ENCODE results near the gene UROD. TPM values are rescaled to one million over a fixed set of nuclear protein-coding genes. Genes with fewer than 3 reads are reported as not detected.
"Not testable (repeated sequence)": the region's sequence is repeated elsewhere in the genome, so short reads cannot be mapped to it uniquely, and the experiment has no call there.

Gene UROD
- total RNA-seq, 1 donor: 21.7 TPM

- no peak overlapping the region for H3K4me3 ChIP-seq (ENCODE audit: low read length)
- H3K9me3 ChIP-seq (ENCODE audit: low read depth, low read length): no peaks in the 10 kb centered on the region
- H3K4me1 ChIP-seq (ENCODE audit: insufficient read depth, low read length): no peaks in the 10 kb centered on the region
- H3K27me3 ChIP-seq (ENCODE audit: insufficient read depth, low read length): no peaks in the 10 kb centered on the region
Measured at GRCh38 chr1:45044916-45045315, 32.9 kb downstream of the UROD start.

DNA sequence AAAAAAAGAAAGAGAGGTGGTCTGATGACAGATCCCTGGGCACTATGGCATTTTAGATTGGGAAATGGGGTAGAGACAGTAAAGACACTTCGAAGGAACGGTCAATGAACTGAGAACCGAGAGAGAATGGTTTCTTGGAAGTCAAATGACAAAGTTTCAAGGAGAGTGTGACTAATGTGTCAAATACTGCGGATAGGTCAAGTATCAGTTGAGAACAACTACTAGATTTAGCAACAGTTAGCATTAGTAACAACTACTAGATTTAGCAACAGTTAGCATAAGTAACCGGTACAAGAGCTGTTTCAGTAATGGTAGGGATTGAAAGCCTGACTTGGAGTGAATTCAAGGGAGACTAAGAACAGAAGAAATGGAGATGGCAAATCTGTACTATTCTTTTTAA, 35.0 kb downstream of the UROD start:
- Histone ChIP-seq H3K4me3 (ENCODE audit: low read length) (no peak overlapping the region), H3K9me3 (ENCODE audit: low read depth, low read length) (no peaks in the 10 kb centered on the region), H3K4me1 (ENCODE audit: insufficient read depth, low read length) (peaks cover 6% of the 10 kb centered on the region), H3K27me3 (ENCODE audit: insufficient read depth, low read length) (no peaks in the 10 kb centered on the region)

GRCh38 chr1:45051005-45051772, 39.1 kb downstream of the UROD start:
- no peak overlapping the region for H3K4me3 ChIP-seq (ENCODE audit: low read length)
- peaks cover 10% of the 10 kb centered on the region for H3K4me1 ChIP-seq (ENCODE audit: insufficient read depth, low read length)
- no peaks in the 10 kb centered on the region for H3K27me3 ChIP-seq (ENCODE audit: insufficient read depth, low read length)
- no peaks in the 10 kb centered on the region for H3K9me3 ChIP-seq (ENCODE audit: low read depth, low read length)

- Histone ChIP-seq H3K4me3 (ENCODE audit: low read length) (no peak overlapping the region), H3K4me1 (ENCODE audit: insufficient read depth, low read length) (peaks cover 4% of the 10 kb centered on the region), H3K27me3 (ENCODE audit: insufficient read depth, low read length) (no peaks in the 10 kb centered on the region), H3K9me3 (ENCODE audit: low read depth, low read length) (no peaks in the 10 kb centered on the region)
Measured at GRCh38 chr1:45057542-45057941, 45.5 kb downstream of the UROD start.

DNA sequence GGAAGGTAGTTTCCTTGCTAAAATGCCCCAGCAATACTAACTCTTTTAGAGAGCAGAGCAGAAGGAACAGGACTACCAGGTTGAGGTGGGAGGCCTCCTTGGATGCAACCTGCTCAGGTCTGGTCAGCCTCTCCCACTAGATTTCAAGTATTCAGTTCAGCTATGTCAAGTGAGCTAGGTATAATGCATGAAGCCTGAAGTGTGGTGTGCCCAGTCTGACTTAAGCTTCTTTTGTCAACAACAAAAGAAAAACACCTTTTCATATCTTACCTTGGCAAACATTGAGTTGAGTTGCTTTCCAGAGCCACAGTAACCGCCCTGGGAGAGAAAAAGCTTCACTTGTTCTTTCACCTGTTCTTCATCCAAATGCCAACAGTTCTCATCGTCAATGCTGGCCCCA, 47.8 kb downstream of the UROD start:
- no peaks in the 10 kb centered on the region for H3K4me1 ChIP-seq (ENCODE audit: insufficient read depth, low read length)
- no peaks in the 10 kb centered on the region for H3K9me3 ChIP-seq (ENCODE audit: low read depth, low read length)
- H3K27me3 ChIP-seq (ENCODE audit: insufficient read depth, low read length): no peaks in the 10 kb centered on the region
- H3K4me3 ChIP-seq (ENCODE audit: low read length): no peak overlapping the region

- not testable (repeated sequence) for H3K9me3 ChIP-seq (ENCODE audit: low read depth, low read length); H3K4me1 ChIP-seq (ENCODE audit: insufficient read depth, low read length); H3K4me3 ChIP-seq (ENCODE audit: low read length); H3K27me3 ChIP-seq (ENCODE audit: insufficient read depth, low read length)
Measured at GRCh38 chr1:45062463-45062862, 50.4 kb downstream of the UROD start.

- Histone ChIP-seq H3K4me3 (ENCODE audit: low read length) (no peak overlapping the region), H3K4me1 (ENCODE audit: insufficient read depth, low read length) (no peaks in the 10 kb centered on the region), H3K9me3 (ENCODE audit: low read depth, low read length) (no peaks in the 10 kb centered on the region), H3K27me3 (ENCODE audit: insufficient read depth, low read length) (no peaks in the 10 kb centered on the region)
Measured at GRCh38 chr1:45065083-45065482, 53.0 kb downstream of the UROD start.

Other genes starting within 250 kb of the UROD start
- gene RPS8, start 236.7 kb upstream of the UROD start, total RNA-seq: 2,122 TPM
- gene BEST4, start 224.1 kb upstream of the UROD start, total RNA-seq: 0.21 TPM
- gene PLK3, start 211.9 kb upstream of the UROD start, total RNA-seq: 224 TPM
- 4.6 TPM for gene DYNLT4, start 204.9 kb upstream of the UROD start, total RNA-seq
- 8.7 TPM for gene BTBD19, start 203.7 kb upstream of the UROD start, total RNA-seq
- gene PTCH2, start 169.0 kb upstream of the UROD start, total RNA-seq: 0.52 TPM
- 8.0 TPM for gene EIF2B3, start 25.7 kb upstream of the UROD start, total RNA-seq
- gene HECTD3, start 930 bp upstream of the UROD start, total RNA-seq: 10.1 TPM
- 1.5 TPM for gene ZSWIM5, start 194.4 kb downstream of the UROD start, total RNA-seq

Data from mononuclear cell (primary cell).